Tibial artery (tissue), 4 donors: ENCODE data around the gene MCAM.

Experiments used
- DNase-seq, 2 donors: peaks; one replicate each; pipeline ENCODE4 v3.0.0-alpha.2; 2019
- H3K27ac ChIP-seq, 2 donors: fragments of 200-600 bp; sonication (generic) in 1 of 2; 1 replicate in 1 of 2; 2 replicates in 1 of 2; pipeline ENCODE4 v1.5.1; 2018 to 2019; ENCODE audit warnings: mild to moderate bottlenecking in 1 of 2
- H3K27me3 ChIP-seq, 2 donors: fragments of 200-600 bp; sonication (generic) in 1 of 2; one replicate each; pipeline versions ENCODE4 v1.5.1 to v1.6.0; 2016 to 2019
- H3K36me3 ChIP-seq, 3 donors: fragments of 200-600 bp; sonication (generic) in 2 of 3; one replicate each; pipeline ENCODE4 v1.5.1; 2016 to 2019; ENCODE audit warnings: mild to moderate bottlenecking in 2 of 3
- H3K4me1 ChIP-seq, 4 donors: fragments of 200-600 bp; sonication (generic) in 2 of 4; 1 replicate in 3 of 4; 2 replicates in 1 of 4; pipeline ENCODE4 v1.5.1; 2016 to 2019
- H3K4me3 ChIP-seq, 2 donors: fragments of 200-600 bp; sonication (generic) in 1 of 2; 1 replicate in 1 of 2; 2 replicates in 1 of 2; pipeline ENCODE4 v1.5.1; 2018 to 2019; ENCODE audit warnings: mild to moderate bottlenecking in 2 of 2
- H3K9me3 ChIP-seq, 3 donors: fragments of 200-600 bp; sonication (generic) in 1 of 3; one replicate each; pipeline ENCODE4 v1.5.1; 2016 to 2019
- CTCF ChIP-seq, 2 experiments: fragments of 200-600 bp in 1 of 2; fragments of 450-650 bp in 1 of 2; IDR thresholded peaks; one replicate each; pipeline ENCODE4 v1.5.1; 2017 to 2019; ENCODE audit warnings: antibody characterized with exemption in 2 of 2, mild to moderate bottlenecking in 1 of 2, moderate library complexity in 1 of 2
- intact Hi-C: fragments of 100-400 bp; cut with DNase I; formaldehyde crosslinking; loops from one replicate; pipeline ENCODE4 v1.15.0; 2023; ENCODE audit warnings: low total_unique reads

MCAM gene

GRCh38 chr11:119343726-119344125 lies 26.8 kb upstream of the MCAM start:
- Histone ChIP-seq H3K27me3 (no peaks in the 10 kb centered on the region), H3K4me3 (no peak overlapping the region)
- intact Hi-C loops = no loop called here

GRCh38 chr11:119342362-119343130 lies 25.6 kb upstream of the MCAM start:
- Histone ChIP-seq H3K9me3 (no peaks in the 10 kb centered on the region), H3K4me3 (no peak overlapping the region), H3K36me3 (no peaks in the 10 kb centered on the region), H3K27me3 (no peaks in the 10 kb centered on the region), H3K4me1 (peaks cover 0 to 55% (median 33%) of the 10 kb centered on the region in 4 donors), H3K27ac (no peak overlapping the region)
- DNase-seq = peak in 1 of 2 donors; percentile 66
- intact Hi-C loops = no loop called here
- no peak for TF ChIP-seq CTCF (IDR thresholded peaks at IDR 0.05)

More at GRCh38 chr11:119343726-119344125, 26.8 kb upstream of the MCAM start:
- TF ChIP-seq CTCF (IDR thresholded peaks at IDR 0.05) = no peak
- H3K27ac ChIP-seq = no peak overlapping the region
- H3K36me3 ChIP-seq = no peaks in the 10 kb centered on the region
- DNase-seq = peak in 1 of 2 donors; percentile 61
- no peaks in the 10 kb centered on the region for H3K9me3 ChIP-seq
- H3K4me1 ChIP-seq = peaks cover 0 to 46% (median 23%) of the 10 kb centered on the region in 4 donors

GRCh38 chr11:119342023-119342300 lies 25.0 kb upstream of the MCAM start:
- no peak for TF ChIP-seq CTCF (IDR thresholded peaks at IDR 0.05)
- H3K36me3 ChIP-seq = peaks cover 0 to 3% (median 0%) of the 10 kb centered on the region in 3 donors
- no peak overlapping the region for H3K4me3 ChIP-seq
- peak in 1 of 2 donors; percentile 62 for DNase-seq
- peaks cover 0 to 50% (median 37%) of the 10 kb centered on the region in 4 donors for H3K4me1 ChIP-seq
- H3K27me3 ChIP-seq = no peaks in the 10 kb centered on the region
- intact Hi-C loops = no loop called here
- no peak overlapping the region for H3K27ac ChIP-seq
- H3K9me3 ChIP-seq = no peaks in the 10 kb centered on the region

GRCh38 chr11:119341222-119342022 lies 24.5 kb upstream of the MCAM start:
- peak overlapping the region; percentile 70 to 80 for H3K4me3 ChIP-seq
- intact Hi-C loops = no loop called here
- H3K4me1 ChIP-seq = peaks cover 0 to 50% (median 37%) of the 10 kb centered on the region in 4 donors
- no peaks in the 10 kb centered on the region for H3K27me3 ChIP-seq
- peak overlapping the region; percentile 92 to 93 for H3K27ac ChIP-seq
- no peak for TF ChIP-seq CTCF (IDR thresholded peaks at IDR 0.05)
- H3K9me3 ChIP-seq = no peaks in the 10 kb centered on the region
- DNase-seq = peak in 1 of 2 donors; percentile 68
- H3K36me3 ChIP-seq = peaks cover 0 to 8% (median 0%) of the 10 kb centered on the region in 3 donors

- Histone ChIP-seq H3K27me3 (no peaks in the 10 kb centered on the region), H3K4me1 (peaks cover 0 to 55% (median 38%) of the 10 kb centered on the region in 4 donors), H3K4me3 (peak within 1 kb of the TSS; percentile 70 to 80), H3K9me3 (no peaks in the 10 kb centered on the region), H3K36me3 (peaks cover 0 to 13% (median 0%) of the 10 kb centered on the region in 3 donors), H3K27ac (peak within 1 kb of the TSS; percentile 92 to 93)
- intact Hi-C loops = no loop called here
- DNase-seq = peak; percentile 93 to 95
- no peak for TF ChIP-seq CTCF (IDR thresholded peaks at IDR 0.05)
Measured at GRCh38 chr11:119340335-119341221, 23.6 kb upstream of the MCAM start, which contains the start of gene C1QTNF5. C1QTNF5 (minus strand) TSS chr11:119340883; CDS start chr11:119340397, 486 bp downstream.
